Stimulated activated naive CD8-positive, alpha-beta T cell treated with anti-CD3 and anti-CD28 coated beads, Interleukin-15, amount 100 ng/mL, for 72 hours (primary cell): ENCODE data around the gene CEP131.

Experiments
- ATAC-seq: fragments of 150-1000 bp; cut with Tn5 transposase; 2 replicates; pipeline ENCODE4 v1.10.0; 2021; ENCODE audit warnings: mild to moderate bottlenecking, moderate library complexity
- DNase-seq, 2 donors: peaks; one replicate each; pipeline ENCODE4 v3.0.0; 2021 to 2022
- H3K27ac Mint-ChIP-seq, 2 donors: one replicate each; pipeline ENCODE4 v1.8.0; 2022; ENCODE audit warnings: mild to moderate bottlenecking in 2 of 2, mixed read lengths in 2 of 2, moderate library complexity in 2 of 2
- H3K27me3 Mint-ChIP-seq: one replicate; pipeline ENCODE4 v1.8.0; 2022; ENCODE audit warnings: mixed read lengths
- H3K4me1 Mint-ChIP-seq: one replicate; pipeline ENCODE4 v1.8.0; 2022; ENCODE audit warnings: mild to moderate bottlenecking, mixed read lengths
- H3K4me3 Mint-ChIP-seq, 2 donors: one replicate each; pipeline ENCODE4 v1.8.0; 2022; ENCODE audit warnings: mild to moderate bottlenecking in 2 of 2, mixed read lengths in 2 of 2, moderate library complexity in 1 of 2
- H3K9me3 Mint-ChIP-seq, 2 donors: one replicate each; pipeline ENCODE4 v1.8.0; 2022; ENCODE audit warnings: mixed read lengths in 2 of 2

CEP131 gene

DNA sequence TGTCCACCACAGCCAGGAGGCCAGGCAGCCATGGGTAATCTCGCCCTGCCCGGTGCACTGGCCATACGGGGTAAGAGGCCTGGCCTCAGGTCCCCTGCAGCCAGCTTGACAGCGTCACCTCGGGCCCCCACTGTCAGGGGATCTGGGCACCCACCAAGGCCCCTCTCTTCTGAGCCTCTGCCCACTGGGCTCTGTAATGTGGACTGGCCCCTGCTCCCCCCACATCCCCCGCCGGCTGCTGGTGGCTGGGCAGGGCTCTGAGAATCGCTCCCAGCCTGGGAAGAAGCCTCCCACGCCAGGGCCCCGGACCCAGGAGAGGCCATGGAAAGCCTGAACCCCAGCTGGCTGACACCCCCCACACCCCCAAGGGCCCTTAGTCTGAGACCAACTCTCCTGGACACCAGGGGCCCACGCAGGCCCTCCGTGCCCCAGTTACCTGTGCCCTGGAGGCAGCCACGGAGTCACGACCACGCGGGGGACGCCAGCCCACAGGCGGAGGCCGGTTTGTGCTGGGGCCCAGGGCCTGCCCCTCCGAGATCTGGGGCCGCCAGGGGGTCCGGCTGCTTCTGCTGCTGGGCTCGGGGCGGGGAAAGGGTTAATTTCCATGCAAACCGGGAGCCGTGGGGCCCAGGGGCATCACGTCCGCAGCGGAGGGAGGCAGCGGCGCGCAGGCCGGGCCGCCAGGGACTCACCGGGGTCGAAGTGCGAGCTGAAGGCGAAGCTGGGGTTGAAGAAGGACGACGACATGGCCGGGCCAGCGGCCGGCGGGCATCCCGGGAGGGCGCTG, 57.3 kb downstream of the CEP131 start, which contains the start of gene PVALEF:
Gene PVALEF, plus strand, starts transcription at position 262 of the 787 bp plus-strand sequence. CDS start 15,720 bp downstream, outside the sequence.
- Mint-ChIP-seq H3K4me1 (peaks cover 40% of the 10 kb centered on the region), H3K9me3 (no peaks in the 10 kb centered on the region), H3K27ac (no peak within 1 kb of the TSS), H3K4me3 (peak within 1 kb of the TSS in 1 of 2 donors; percentile 77), H3K27me3 (peaks cover 7% of the 10 kb centered on the region)
- no peak for ATAC-seq
- peak in 1 of 2 donors; percentile 33 for DNase-seq

DNA sequence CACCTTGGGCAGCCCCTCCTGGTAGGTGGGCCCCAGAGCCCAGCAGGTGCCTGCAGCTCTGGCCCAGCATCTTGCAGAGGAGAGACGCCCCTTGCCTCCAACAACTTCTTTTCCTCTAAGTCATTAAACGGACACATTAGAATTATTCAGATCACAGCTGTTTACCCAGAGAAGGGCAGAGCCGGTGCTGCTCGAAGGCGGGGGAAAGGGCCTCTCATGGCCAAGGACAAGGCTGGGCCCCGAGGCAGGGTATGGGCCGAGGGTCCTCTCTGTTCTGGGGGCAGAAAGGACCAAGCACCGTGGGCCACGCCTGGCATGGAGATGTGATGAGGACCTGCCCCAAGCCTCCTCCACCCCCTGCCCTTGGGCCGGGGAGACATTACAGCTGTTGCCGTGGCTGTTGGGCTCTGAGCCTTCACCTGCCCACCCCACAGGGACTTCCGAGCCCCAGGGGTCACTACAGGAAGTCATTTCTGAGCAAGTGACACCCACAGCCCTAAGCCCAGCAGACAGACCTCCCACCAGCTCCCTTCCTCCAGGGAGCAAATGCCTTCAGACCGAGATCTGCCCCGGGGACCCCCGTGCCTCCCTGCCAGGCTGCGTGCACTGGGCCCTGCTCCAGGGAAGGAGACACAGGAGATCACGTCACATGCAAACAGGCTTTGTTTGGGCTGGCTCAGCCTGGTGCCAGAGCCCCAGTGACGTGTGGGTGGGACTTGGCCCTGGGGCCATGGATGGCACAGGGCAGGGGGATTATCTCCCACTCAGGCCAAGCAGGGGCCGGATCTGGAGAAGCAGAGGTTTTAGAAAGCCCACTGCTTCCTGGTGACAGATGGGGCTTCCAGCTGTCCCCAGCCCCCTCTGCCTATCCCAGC, 58.2 kb downstream of the CEP131 start:
- Mint-ChIP-seq H3K9me3 (no peaks in the 10 kb centered on the region), H3K4me1 (peaks cover 44% of the 10 kb centered on the region), H3K4me3 (peak overlapping the region in 1 of 2 donors; percentile 8), H3K27ac (no peak overlapping the region), H3K27me3 (peaks cover 7% of the 10 kb centered on the region)
- DNase-seq (no peak), ATAC-seq (no peak)

DNA sequence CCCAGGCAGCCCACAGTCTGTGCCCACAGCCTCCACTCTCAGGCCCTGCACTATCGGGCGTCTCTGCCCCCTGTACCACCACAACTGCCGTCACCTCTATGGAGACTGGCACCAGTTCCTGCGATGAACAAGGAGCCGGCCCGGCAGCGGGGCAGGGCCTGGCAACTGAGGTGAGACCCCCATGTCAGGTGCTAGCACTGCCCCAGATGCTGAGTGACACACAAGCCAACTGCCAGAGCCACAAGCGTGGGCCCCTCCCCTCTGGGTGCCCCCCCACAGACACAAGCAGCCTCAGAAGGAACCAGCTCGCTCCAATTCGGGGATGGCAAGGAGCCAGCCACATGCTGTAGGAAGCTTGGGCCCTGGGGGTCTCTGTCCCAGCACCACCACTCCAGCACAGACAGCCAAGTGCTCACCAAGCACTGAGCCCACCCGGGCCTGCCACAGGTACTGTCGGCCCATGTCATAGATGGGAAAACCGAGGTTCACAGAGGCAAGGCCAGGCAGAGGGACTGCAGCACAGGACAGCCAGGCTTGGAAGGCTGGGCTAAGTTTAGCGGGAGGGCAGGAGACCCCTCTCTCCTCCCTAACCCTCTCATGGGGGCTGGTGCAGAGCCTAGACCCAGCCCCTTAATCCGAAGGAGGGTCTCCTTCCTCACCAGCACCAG, 58.9 kb downstream of the CEP131 start:
- Mint-ChIP-seq H3K9me3 (no peaks in the 10 kb centered on the region), H3K27ac (no peak overlapping the region), H3K4me1 (peaks cover 44% of the 10 kb centered on the region), H3K27me3 (peaks cover 7% of the 10 kb centered on the region), H3K4me3 (no peak overlapping the region)
- no peak for DNase-seq
- ATAC-seq, result no peak

- peaks cover 44% of the 10 kb centered on the region for H3K4me1 Mint-ChIP-seq
- DNase-seq, result no peak
- no peak overlapping the region for H3K4me3 Mint-ChIP-seq
- no peak for ATAC-seq
- no peaks in the 10 kb centered on the region for H3K9me3 Mint-ChIP-seq
- H3K27me3 Mint-ChIP-seq, result peaks cover 7% of the 10 kb centered on the region
- H3K27ac Mint-ChIP-seq, result no peak overlapping the region
These were observed 59.6 kb downstream of the CEP131 start for GRCh38 chr17:81163051-81163695.

DNA sequence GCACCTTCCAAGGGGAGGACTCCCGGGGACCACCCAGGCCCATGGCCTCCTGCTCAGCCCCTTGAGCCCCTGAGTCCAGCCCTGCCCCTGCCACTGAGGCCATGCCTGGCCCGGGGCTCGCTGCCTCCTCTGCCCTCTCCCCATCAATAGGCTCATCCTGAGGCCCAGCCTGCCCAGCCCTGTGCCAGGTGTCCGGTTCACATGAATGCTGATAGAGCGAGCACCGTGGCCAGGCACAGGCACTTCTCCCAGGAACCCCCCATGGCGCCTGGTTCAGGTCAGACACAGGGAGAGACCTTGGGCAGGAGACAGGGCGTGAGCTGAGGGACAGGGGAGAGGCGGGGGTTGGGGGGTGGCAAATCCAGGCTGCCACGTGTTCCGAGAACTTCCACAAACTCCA, 60.3 kb downstream of the CEP131 start:
- Mint-ChIP-seq H3K27me3 (peaks cover 7% of the 10 kb centered on the region), H3K9me3 (no peaks in the 10 kb centered on the region), H3K4me1 (peaks cover 44% of the 10 kb centered on the region), H3K4me3 (no peak overlapping the region), H3K27ac (no peak overlapping the region)
- DNase-seq, result no peak
- ATAC-seq, result no peak

DNA sequence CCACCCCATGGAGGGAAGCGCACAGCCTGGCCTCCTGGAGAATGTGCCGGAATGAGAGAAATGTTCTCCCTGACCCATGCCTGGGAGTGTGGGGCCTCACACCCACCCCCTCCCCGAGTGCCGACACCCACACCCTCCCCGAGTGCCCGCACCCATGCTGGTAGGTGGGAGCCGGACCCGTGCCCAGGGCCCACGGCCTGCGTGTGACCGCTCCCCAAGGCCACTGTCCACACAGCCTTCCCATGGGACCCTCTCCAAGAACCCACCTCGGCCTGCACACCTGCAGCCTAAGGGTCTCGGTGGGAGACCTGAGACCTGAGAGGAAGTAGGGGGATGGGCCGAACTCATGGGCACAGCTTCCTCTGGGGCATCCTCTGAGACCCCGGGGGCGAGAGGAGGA, 60.8 kb downstream of the CEP131 start:
- DNase-seq, result no peak
- Mint-ChIP-seq H3K4me3 (no peak overlapping the region), H3K27ac (peak overlapping the region in 1 of 2 donors; percentile 63), H3K27me3 (peaks cover 7% of the 10 kb centered on the region), H3K4me1 (peaks cover 38% of the 10 kb centered on the region), H3K9me3 (no peaks in the 10 kb centered on the region)
- ATAC-seq, result no peak

- no peaks in the 10 kb centered on the region for H3K9me3 Mint-ChIP-seq
- no peak overlapping the region for H3K27ac Mint-ChIP-seq
- peak overlapping the region in 1 of 2 donors; percentile 76 for H3K4me3 Mint-ChIP-seq
- H3K4me1 Mint-ChIP-seq, result peaks cover 34% of the 10 kb centered on the region
- ATAC-seq (no peak), DNase-seq (no peak)
- peaks cover 7% of the 10 kb centered on the region for H3K27me3 Mint-ChIP-seq
These were observed 61.2 kb downstream of the CEP131 start for GRCh38 chr17:81161536-81161935.

- H3K9me3 Mint-ChIP-seq, result no peaks in the 10 kb centered on the region
These were observed 61.9 kb downstream of the CEP131 start for GRCh38 chr17:81160747-81161453.

DNA sequence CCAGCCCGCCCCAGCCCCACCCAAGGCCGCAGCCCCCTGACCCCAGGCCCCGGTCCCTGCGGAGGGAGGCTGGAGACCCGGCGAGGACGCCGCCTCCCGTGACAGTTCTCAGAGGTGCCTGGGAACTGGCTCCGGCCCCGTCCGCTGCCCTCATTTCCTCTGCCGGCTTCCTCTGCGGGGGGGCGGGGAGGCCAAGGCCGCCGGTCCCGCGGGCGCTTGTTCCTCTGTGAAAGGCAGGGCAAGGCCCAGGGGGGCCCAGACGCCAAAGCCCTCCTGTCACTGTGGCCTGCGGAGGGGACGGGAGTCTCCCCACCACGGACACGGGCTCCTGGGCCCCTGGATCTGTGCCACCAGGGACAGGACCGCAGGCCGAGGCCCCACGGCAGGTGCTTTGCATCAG, 62.5 kb downstream of the CEP131 start:
- peaks cover 7% of the 10 kb centered on the region for H3K27me3 Mint-ChIP-seq
- no peaks in the 10 kb centered on the region for H3K9me3 Mint-ChIP-seq
- ATAC-seq, result peak; percentile 23
- H3K4me1 Mint-ChIP-seq, result peaks cover 33% of the 10 kb centered on the region
- DNase-seq, result no peak
- H3K4me3 Mint-ChIP-seq, result peak overlapping the region in 1 of 2 donors; percentile 76
- peak overlapping the region in 1 of 2 donors; percentile 85 for H3K27ac Mint-ChIP-seq

More at GRCh38 chr17:81160747-81161453, 61.9 kb downstream of the CEP131 start:
- Mint-ChIP-seq H3K4me3 (peak overlapping the region in 1 of 2 donors; percentile 76), H3K27me3 (peaks cover 7% of the 10 kb centered on the region), H3K4me1 (peaks cover 33% of the 10 kb centered on the region), H3K27ac (peak overlapping the region; percentile 33 to 85)
- DNase-seq (no peak), ATAC-seq (peak; percentile 2)

GRCh38 chr17:81159611-81160265, 63.0 kb downstream of the CEP131 start:
- peak; percentile 16 for ATAC-seq
- Mint-ChIP-seq H3K27me3 (peaks cover 7% of the 10 kb centered on the region), H3K4me3 (no peak overlapping the region), H3K27ac (no peak overlapping the region), H3K4me1 (peaks cover 33% of the 10 kb centered on the region), H3K9me3 (no peaks in the 10 kb centered on the region)
- no peak for DNase-seq

- H3K4me1 Mint-ChIP-seq, result peaks cover 26% of the 10 kb centered on the region
- peak overlapping the region in 1 of 2 donors; percentile 94 for H3K27ac Mint-ChIP-seq
These were observed 63.8 kb downstream of the CEP131 start for GRCh38 chr17:81158688-81159590.

DNA sequence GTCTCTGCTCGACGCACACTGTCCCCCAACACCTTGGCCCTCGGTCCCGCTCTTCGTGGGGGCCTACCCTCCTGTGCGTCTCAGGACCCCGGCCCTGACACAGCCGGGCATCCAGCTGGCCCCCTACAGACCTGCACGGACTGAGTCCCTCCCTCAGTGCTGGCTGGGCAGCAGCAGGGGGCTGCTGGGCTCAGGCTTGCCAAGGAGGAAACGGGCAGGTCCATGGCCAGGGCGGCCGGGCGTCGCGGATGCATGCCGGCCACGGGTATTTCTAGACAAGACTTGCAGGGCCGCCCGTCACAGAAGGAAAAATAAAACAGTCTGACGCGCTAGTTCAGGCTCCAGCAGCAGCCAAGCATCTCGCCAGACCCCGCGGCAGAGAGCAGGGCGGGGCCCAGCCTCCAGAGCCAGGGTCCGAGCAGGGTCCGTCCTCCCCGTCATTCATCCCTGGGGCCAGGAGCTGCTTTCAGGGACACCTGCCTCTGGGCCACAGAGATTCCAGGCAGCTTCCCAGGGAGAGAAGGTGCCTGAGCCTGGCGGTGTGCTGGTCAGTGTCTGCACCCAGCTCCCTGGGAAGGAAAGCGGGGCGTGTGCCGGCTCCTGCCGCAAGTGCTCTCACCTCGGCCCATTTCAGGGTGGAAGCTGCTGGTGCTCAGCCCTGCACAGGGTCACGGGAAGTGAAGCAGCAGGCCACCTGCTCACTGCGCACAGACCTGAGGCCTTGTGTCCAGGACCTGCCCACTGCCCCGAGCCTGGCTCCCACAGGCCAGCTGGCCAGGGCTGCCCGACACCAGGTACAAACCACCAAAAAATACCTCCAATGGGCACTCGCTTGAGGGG, 64.7 kb downstream of the CEP131 start:
- no peaks in the 10 kb centered on the region for H3K9me3 Mint-ChIP-seq
- ATAC-seq, result no peak
- no peak overlapping the region for H3K4me3 Mint-ChIP-seq
- H3K27me3 Mint-ChIP-seq, result no peaks in the 10 kb centered on the region
- H3K4me1 Mint-ChIP-seq, result peaks cover 19% of the 10 kb centered on the region
- DNase-seq, result no peak
- H3K27ac Mint-ChIP-seq, result peak overlapping the region in 1 of 2 donors; percentile 49

More at GRCh38 chr17:81158688-81159590, 63.8 kb downstream of the CEP131 start:
- DNase-seq (no peak), ATAC-seq (no peak)
- Mint-ChIP-seq H3K4me3 (no peak overlapping the region), H3K27me3 (peaks cover 1% of the 10 kb centered on the region), H3K9me3 (no peaks in the 10 kb centered on the region)
